RWPE1 (cell line): ENCODE measurements around the gene SLC4A2.

Experiments used
- CTCF ChIA-PET: fragments of 350-600 bp; sonication (Branson Sonifier 250); formaldehyde crosslinking; extraction: SDS; loops from one replicate; lab custom pipeline; 2021; lab: Yijun Ruan, JAX
- POLR2A ChIA-PET: fragments of 400-600 bp; formaldehyde crosslinking; extraction: SDS; loops from one replicate; lab custom pipeline; 2020; ENCODE audit warnings: antibody characterized with exemption; ENCODE audit not compliant: low non-redundant PET; lab: Yijun Ruan, JAX
- DNase-seq: peaks from one replicate; pipeline ENCODE4 v3.0.0; 2012; ENCODE audit warnings: low spot score
- H3K27ac ChIP-seq: fragments of 450-650 bp; 2 replicates; pipeline ENCODE4 v1.5.1; 2017
- TF ChIP-seq, protein P1 (sequence below): fragments of 450-650 bp; conservative IDR thresholded peaks from 2 replicates; pipeline ENCODE4 v1.5.1; 2017; ENCODE audit warnings: low read depth, mild to moderate bottlenecking

SLC4A2 gene

DNA sequence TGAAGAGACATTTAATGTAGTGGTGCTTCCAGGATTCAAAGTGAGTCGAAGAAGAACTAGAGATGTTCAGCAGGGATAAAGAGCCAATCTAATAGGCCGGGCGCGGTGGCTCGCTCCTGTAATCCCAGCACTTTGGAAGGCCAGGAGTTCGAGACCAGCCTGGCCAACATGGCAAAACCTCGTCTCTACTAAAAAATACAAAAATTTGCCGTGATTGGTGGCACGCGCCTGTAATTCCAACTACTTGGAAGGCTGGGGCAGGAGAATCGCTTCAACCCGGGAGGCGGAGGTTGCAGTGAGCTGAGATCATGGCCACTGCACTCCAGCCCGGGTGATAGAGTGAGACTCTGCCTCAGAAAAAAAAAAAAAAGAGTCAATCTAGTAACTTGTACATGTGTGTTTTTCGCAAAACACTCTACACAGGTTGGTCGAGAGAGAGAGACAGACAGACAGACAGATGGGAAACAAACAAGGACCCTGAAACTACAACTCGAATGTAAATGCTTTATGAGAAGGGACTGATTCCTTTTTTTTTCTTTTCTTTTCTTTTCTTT lies 30.4 kb upstream of the SLC4A2 start:
- ChIA-PET CTCF (interaction anchor here (0.6 to 1.2 kb wide), 2 partner anchors 46 to 82 kb away, joined by 3 to 4 read pairs; no protein-coding TSS in a partner anchor), POLR2A (interaction anchor here (0.5 kb wide), 1 partner anchor 47 kb away, joined by 5 read pairs; no protein-coding TSS in a partner anchor)
- TF ChIP-seq, protein P1, sequence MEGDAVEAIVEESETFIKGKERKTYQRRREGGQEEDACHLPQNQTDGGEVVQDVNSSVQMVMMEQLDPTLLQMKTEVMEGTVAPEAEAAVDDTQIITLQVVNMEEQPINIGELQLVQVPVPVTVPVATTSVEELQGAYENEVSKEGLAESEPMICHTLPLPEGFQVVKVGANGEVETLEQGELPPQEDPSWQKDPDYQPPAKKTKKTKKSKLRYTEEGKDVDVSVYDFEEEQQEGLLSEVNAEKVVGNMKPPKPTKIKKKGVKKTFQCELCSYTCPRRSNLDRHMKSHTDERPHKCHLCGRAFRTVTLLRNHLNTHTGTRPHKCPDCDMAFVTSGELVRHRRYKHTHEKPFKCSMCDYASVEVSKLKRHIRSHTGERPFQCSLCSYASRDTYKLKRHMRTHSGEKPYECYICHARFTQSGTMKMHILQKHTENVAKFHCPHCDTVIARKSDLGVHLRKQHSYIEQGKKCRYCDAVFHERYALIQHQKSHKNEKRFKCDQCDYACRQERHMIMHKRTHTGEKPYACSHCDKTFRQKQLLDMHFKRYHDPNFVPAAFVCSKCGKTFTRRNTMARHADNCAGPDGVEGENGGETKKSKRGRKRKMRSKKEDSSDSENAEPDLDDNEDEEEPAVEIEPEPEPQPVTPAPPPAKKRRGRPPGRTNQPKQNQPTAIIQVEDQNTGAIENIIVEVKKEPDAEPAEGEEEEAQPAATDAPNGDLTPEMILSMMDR = peak; percentile 10; the same call in 1 of the 2 replicates
- no peak for DNase-seq
- peak overlapping the region; percentile 84 for H3K27ac ChIP-seq

DNA sequence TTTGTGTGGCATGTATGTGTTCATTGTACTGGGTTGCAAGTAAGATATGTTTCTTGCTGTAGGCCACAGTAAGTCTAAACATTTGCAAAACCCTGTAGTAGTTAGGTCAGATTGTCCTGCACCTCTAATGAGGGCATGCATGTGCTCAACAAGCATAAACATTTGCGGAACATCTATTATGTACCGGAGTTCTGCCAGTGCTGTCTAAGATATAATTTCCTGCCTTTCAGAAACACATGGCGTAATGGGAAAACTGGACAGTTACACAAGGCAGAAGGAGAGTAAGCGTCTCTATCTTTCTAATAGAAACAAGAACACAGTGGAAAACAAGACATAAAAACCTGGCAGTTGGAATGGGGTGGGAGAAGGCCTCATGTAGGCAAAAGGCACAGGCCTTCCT lies 28.4 kb upstream of the SLC4A2 start:
- H3K27ac ChIP-seq = no peak overlapping the region
- TF ChIP-seq, protein P1 = no peak
- ChIA-PET POLR2A (interaction anchor here (0.8 kb wide), 1 partner anchor 9 kb away, joined by 6 read pairs; no protein-coding TSS in a partner anchor), CTCF (no interaction called here)
- no peak for DNase-seq

DNA sequence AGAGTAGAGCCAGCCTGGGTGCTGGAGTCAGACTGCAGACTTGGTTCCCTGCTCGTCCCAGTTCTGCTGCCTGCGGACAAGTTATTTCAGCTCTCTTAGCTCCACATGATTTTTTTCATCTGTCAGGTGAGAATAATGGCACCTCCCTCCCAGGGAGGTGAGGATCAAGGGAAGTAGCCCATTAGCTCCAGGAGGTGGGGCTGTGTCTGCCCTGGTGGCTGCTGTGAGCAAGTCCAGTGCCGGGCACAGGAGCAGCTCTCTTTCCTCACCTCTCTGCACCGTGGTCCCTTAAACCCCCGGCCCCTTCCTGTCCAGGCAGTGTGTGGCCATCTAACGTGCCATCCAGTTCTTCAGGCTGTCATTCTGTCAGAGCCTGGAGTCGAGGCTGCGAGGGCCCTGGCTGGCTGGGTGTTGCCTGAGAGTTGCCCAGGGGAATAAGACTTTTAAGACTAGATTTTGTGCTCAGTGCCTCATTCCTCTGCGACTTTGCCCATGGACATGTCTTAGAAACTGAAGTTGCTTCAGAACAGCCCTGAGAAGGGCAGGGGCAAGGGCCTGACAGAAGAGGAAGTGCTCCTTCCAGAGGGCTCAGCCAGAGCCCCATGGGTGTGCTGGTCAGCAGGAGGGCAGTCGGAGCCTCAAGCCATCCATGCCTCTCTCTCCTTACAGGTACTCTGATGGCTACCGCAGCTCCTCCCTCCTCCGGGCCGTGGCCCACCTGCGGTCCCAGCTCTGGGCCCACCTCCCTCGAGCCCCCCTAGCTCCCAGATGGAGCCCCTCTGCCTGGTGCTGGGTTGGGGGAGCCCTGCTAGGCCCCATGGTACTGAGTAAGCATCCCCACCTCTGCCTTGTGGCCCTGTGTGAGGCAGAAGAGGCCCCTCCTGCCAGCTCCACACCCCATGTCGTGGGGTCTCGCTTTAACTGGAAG lies 26.2 kb upstream of the SLC4A2 start:
- TF ChIP-seq, protein P1 = no peak
- POLR2A ChIA-PET = no interaction called here
- CTCF ChIA-PET = interaction anchor here (2.0 kb wide), 1 partner anchor 78 kb away, joined by 8 read pairs; no protein-coding TSS in a partner anchor
- peak overlapping the region; percentile 36 for H3K27ac ChIP-seq
- DNase-seq = no peak

DNA sequence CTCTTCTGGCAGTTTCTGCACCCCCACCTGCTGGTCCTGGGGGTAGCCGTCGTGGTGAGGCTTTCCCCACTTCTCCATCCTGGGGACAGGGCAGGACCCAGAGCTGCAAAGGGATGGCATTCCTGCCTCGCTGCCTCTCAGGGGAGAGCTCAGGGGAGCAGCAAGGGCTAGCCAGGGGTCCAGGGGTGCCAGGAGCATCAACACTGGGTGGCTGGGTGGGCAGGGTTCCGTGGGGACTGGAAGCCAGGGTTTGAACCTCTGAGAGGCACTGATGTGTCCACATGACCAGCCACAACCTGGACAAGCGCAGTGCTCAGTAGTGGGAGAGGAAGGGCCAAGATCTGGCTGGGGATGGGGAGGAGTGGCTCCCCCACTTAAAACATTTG lies 25.5 kb upstream of the SLC4A2 start:
- POLR2A ChIA-PET = no interaction called here
- TF ChIP-seq, protein P1 = no peak
- H3K27ac ChIP-seq = peak overlapping the region; percentile 36; the same call in 1 of the 2 replicates
- CTCF ChIA-PET = no interaction called here
- DNase-seq = no peak

DNA sequence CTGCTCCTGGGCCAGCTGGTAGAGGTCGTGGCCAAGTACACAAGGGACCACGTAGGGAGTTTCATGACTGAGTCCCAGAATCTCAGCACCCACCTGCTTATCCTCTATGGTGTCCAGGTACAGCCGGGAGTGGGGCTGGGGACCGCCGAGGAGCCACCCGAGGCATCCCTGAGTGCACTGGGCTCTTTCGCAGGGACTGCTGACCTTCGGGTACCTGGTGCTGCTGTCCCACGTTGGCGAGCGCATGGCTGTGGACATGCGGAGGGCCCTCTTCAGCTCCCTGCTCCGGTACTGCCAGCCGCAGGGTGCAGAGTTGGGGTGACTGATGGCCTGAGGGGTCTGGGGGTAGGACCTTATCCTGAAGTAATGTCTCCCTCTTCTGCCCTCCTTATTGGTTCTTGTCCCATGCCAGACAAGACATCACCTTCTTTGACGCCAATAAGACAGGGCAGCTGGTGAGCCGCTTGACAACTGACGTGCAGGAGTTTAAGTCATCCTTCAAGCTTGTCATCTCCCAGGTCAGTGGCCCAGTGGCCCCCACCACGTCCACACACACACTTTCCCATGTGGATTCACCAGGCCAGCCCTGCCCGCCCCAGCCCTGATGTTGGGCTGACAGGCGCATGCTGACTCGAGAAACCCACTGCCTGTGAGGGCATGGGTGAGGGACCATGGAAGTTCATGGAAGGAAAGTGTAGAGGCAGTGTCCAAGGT lies 24.9 kb upstream of the SLC4A2 start:
- CTCF ChIA-PET = no interaction called here
- POLR2A ChIA-PET = no interaction called here
- peak overlapping the region; percentile 91; the same call in 1 of the 2 replicates for H3K27ac ChIP-seq
- no peak for DNase-seq
- TF ChIP-seq, protein P1 = no peak
